Nephron progenitor cell (in vitro differentiated cells): ENCODE data around the gene EIF4G1.
A peak's percentile ranks its signal among the peaks of the same experiment; 100 is the strongest.

ENCODE experiments used
- DNase-seq: peaks from one replicate; pipeline ENCODE4 v3.0.0; 2021
- H3K27ac Mint-ChIP-seq: 2 replicates; pipeline ENCODE4 v1.8.0; 2021; ENCODE audit warnings: mild to moderate bottlenecking, moderate library complexity, mixed read lengths
- H3K27me3 Mint-ChIP-seq: 2 replicates; pipeline ENCODE4 v1.8.0; 2021; ENCODE audit warnings: mild to moderate bottlenecking, low read depth, mixed read lengths; ENCODE audit not compliant: poor library complexity
- H3K36me3 Mint-ChIP-seq: 2 replicates; pipeline ENCODE4 v1.8.0; 2021; ENCODE audit warnings: low read depth, mixed read lengths
- H3K4me1 Mint-ChIP-seq: 2 replicates; pipeline ENCODE4 v1.8.0; 2021; ENCODE audit warnings: mixed read lengths
- H3K4me3 Mint-ChIP-seq: 2 replicates; pipeline ENCODE4 v1.8.0; 2021; ENCODE audit warnings: mild to moderate bottlenecking, moderate library complexity, mixed read lengths
- H3K9me3 Mint-ChIP-seq: 2 replicates; pipeline ENCODE4 v1.8.0; 2021; ENCODE audit warnings: mild to moderate bottlenecking, moderate library complexity, mixed read lengths
- TF ChIP-seq, protein P1 (sequence below): fragments of 200-600 bp; sonication (generic); IDR thresholded peaks from 2 replicates; pipeline ENCODE4 v1.5.0; 2021; ENCODE audit warnings: antibody characterized with exemption

The EIF4G1 gene

DNA sequence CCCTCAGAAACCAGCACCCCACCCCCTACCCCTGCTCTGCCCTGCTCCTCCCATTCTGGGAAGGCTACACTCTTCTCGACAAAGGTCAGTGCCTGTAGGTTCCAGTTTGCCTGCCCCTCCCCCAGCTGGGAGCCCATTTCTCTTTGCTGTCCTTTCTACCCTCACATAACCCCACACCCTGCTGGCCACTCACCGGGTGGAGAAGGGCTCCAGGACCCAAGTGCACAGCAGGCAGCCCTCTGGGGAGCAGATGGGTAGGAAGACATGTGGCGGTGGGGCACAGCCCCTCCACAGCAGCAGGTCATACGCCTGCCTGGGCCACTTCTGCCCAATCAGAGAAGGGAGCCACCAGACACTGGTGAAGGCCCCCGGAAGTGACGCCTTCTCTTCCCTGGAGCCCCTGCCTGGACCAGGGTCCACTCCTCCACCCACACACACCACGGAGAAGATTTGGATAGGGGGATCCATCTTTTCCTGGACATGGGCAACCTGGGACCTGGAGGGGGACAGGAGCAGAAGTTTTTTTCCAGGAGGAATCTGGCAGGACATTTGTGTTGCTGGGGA is 63.6 kb downstream of the EIF4G1 start, which contains the start of gene THPO:
THPO (minus strand) TSS at position 326 of the 564 bp plus-strand sequence. CDS start 1,948 bp downstream, outside the sequence.
- Mint-ChIP-seq H3K27me3 (peaks cover 52% of the 10 kb centered on the region), H3K4me1 (peaks cover 39% of the 10 kb centered on the region), H3K27ac (peak within 1 kb of the TSS; percentile 5), H3K9me3 (no peaks in the 10 kb centered on the region), H3K4me3 (peak within 1 kb of the TSS; percentile 82), H3K36me3 (peaks cover 7% of the 10 kb centered on the region)
- TF ChIP-seq, protein P1, sequence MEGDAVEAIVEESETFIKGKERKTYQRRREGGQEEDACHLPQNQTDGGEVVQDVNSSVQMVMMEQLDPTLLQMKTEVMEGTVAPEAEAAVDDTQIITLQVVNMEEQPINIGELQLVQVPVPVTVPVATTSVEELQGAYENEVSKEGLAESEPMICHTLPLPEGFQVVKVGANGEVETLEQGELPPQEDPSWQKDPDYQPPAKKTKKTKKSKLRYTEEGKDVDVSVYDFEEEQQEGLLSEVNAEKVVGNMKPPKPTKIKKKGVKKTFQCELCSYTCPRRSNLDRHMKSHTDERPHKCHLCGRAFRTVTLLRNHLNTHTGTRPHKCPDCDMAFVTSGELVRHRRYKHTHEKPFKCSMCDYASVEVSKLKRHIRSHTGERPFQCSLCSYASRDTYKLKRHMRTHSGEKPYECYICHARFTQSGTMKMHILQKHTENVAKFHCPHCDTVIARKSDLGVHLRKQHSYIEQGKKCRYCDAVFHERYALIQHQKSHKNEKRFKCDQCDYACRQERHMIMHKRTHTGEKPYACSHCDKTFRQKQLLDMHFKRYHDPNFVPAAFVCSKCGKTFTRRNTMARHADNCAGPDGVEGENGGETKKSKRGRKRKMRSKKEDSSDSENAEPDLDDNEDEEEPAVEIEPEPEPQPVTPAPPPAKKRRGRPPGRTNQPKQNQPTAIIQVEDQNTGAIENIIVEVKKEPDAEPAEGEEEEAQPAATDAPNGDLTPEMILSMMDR: no peak
- peak; percentile 57 for DNase-seq

DNA sequence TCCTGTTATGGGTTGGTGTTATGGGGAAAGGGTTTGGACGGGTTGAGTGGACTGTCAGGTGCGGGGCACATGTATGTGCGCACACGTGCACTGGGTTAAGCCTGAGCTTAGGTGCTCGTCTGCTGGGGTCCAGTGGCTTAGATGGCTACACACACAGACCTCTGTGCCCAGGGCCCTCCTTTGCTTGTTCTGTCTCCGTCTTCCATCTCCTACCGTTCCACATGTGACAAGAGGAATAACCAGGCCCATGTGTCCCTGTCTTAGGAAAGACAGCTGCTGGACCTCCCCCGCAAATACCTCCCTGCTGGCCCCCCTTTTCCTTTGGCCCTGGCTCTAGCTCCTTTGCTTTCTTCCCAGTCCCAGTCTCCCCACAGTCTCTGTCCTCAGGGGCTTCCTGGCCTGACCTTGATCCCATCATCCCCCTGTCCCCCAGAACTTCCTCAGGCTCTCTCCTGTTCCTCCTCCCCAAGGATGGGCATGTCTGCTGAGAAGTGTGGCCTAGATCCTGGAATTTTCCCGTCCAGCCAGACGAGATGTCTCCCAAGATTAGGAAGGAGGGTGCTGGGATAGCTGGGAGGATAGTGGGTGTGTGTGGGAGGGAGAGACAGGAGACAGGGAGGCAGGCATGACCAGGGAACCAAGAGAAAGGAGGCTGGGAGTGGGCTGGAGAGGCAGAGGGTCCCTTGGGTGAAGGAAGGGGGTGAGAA is 64.4 kb downstream of the EIF4G1 start:
- Mint-ChIP-seq H3K9me3 (no peaks in the 10 kb centered on the region), H3K4me1 (peaks cover 39% of the 10 kb centered on the region), H3K4me3 (peak overlapping the region; percentile 82), H3K36me3 (peaks cover 7% of the 10 kb centered on the region), H3K27ac (peak overlapping the region; percentile 5), H3K27me3 (peaks cover 53% of the 10 kb centered on the region)
- no peak for DNase-seq
- TF ChIP-seq, protein P1: no peak

DNA sequence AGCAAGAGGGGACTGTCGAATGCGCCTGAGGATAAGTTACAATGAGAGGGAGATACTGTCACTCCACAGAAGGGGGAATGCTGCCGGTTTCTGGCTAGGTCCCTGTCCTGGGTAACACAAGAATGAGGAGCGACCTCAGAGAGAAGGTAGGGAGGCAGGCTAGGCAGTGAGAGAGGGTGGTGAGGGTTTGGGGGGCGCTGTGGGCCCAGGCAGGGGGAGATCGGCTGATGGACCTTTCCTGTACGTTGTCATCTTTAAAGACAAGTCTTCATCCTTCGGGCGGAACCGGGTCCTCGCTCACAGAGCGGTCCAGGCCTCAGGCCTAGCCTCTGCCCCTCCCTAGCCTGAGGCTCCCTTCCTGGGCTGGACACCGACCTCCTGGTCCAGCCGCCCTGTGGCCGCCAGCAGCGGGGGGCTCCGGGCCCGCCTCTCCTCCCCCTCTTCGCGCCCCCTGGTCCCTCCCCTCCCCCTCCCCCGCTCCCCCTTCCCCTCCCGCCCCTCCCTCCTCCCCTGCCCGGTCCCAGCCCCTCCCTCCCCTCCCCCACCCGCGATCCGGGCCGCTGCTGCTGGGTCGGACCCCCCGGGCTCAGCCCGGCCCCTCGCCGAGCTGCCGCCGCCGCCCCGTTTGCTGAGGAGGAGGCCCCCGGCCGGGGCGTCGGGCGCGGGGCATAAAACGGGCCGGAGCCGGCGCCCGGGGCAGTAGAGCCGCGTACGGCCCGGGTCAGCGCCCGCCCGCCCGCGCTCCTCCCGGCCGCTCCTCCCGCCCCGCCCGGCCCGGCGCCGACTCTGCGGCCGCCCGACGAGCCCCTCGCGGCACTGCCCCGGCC is 65.2 kb downstream of the EIF4G1 start, which contains the start of gene CHRD:
CHRD (plus strand) TSS at position 697 of the 827 bp plus-strand sequence. CDS start 265 bp downstream, outside the sequence.
- peaks cover 51% of the 10 kb centered on the region for H3K27me3 Mint-ChIP-seq
- peak; percentile 51 for DNase-seq
- H3K27ac Mint-ChIP-seq: peak within 1 kb of the TSS; percentile 5
- H3K36me3 Mint-ChIP-seq: peaks cover 7% of the 10 kb centered on the region
- peak within 1 kb of the TSS; percentile 82 for H3K4me3 Mint-ChIP-seq
- H3K9me3 Mint-ChIP-seq: no peaks in the 10 kb centered on the region
- H3K4me1 Mint-ChIP-seq: peaks cover 39% of the 10 kb centered on the region
- TF ChIP-seq, protein P1: no peak

DNA sequence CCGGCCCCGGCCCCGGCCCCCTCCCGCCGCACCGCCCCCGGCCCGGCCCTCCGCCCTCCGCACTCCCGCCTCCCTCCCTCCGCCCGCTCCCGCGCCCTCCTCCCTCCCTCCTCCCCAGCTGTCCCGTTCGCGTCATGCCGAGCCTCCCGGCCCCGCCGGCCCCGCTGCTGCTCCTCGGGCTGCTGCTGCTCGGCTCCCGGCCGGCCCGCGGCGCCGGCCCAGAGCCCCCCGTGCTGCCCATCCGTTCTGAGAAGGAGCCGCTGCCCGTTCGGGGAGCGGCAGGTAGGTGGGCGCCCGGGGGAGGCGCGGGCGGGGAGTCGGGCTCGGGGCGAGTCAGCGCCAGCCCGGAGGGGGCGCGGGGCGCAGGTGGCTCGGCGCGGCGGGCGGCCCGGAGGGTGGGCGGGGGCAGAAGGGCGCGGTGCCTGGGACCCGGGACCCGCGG is 65.8 kb downstream of the EIF4G1 start:
- DNase-seq: peak; percentile 81

DNA sequence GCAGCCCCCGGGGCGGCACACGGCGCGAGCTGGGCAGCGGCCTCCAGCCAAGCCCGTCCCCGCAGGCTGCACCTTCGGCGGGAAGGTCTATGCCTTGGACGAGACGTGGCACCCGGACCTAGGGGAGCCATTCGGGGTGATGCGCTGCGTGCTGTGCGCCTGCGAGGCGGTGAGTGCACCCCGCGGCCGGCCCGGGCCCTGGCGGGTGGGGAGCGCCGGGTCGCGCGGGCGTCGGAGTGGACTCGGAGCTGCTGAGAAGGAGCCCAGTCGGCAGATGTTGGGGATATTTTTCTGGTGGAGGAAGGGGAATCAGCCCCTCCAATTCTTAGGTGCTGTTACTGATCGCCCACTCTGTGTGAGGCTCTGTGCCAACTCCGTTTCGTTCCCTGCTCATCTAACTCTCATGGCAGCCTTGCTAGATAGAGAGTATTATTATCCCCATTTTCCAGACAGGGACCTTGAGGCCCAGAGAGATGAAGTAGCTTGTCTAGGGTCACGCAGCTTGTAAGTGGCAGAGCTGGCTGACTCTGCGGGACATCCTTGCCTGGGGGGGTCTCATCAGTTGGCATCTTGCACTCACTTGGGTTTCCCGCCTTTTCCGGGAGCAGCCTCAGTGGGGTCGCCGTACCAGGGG is 66.3 kb downstream of the EIF4G1 start:
- Mint-ChIP-seq H3K27me3 (peaks cover 47% of the 10 kb centered on the region), H3K36me3 (no peaks in the 10 kb centered on the region), H3K27ac (no peak overlapping the region), H3K9me3 (no peaks in the 10 kb centered on the region), H3K4me1 (peaks cover 36% of the 10 kb centered on the region), H3K4me3 (peak overlapping the region; percentile 78)
- no peak for DNase-seq
- TF ChIP-seq, protein P1: no peak

More for the DNA sequence above, 65.8 kb downstream of the EIF4G1 start:
- TF ChIP-seq, protein P1: no peak
- Mint-ChIP-seq H3K9me3 (no peaks in the 10 kb centered on the region), H3K4me1 (peaks cover 39% of the 10 kb centered on the region), H3K36me3 (peaks cover 2% of the 10 kb centered on the region), H3K4me3 (no peak overlapping the region), H3K27me3 (peaks cover 51% of the 10 kb centered on the region), H3K27ac (no peak overlapping the region)
